IMR-90 (cell line): Measurements from ENCODE around the gene PRKD1. TPM values are rescaled to one million over a fixed set of nuclear protein-coding genes. Genes with fewer than 3 reads are reported as not detected.

ENCODE experiments used
- ATAC-seq: fragments of 200-7000 bp; cut with Tn5 transposase; 2 replicates; pipeline ENCODE4 v1.9.1; 2020; ENCODE audit warnings: low read depth, mild to moderate bottlenecking, moderate library complexity
- BruUV-seq: library from RNA; stranded (reverse); fragments of 400-500 nt; replicated peaks from 2 replicates; lab custom pipeline; 2021; lab: Mats Ljungman, UMichigan
- CTCF ChIA-PET: fragments of 300-600 bp; formaldehyde crosslinking; extraction: SDS; loops from one replicate; lab custom pipeline; 2021; ENCODE audit warnings: antibody characterized with exemption; lab: Yijun Ruan, JAX
- POLR2A ChIA-PET: fragments of 300-600 bp; sonication (Branson Sonifier 250); formaldehyde crosslinking; loops from one replicate; lab custom pipeline; 2022; ENCODE audit warnings: antibody characterized with exemption; ENCODE audit not compliant: unreplicated experiment; lab: Charles Lee
- DNase-seq: peaks from one replicate; pipeline ENCODE4 v3.0.0; 2013
- H2AFZ ChIP-seq: replicated peaks from 2 replicates; pipeline ENCODE3; 2013; ENCODE audit warnings: low read length, mild to moderate bottlenecking; ENCODE audit not compliant: poor library complexity
- H2AK5ac ChIP-seq: 2 replicates; pipeline ENCODE4 v1.6.1; 2013; ENCODE audit warnings: low read depth, low read length, inconsistent platforms
- H2AK9ac ChIP-seq: replicated peaks from 2 replicates; pipeline ENCODE3; 2013; ENCODE audit warnings: mild to moderate bottlenecking, low read depth, low read length, moderate library complexity; ENCODE audit not compliant: poor library complexity
- H2BK120ac ChIP-seq: 2 replicates; pipeline ENCODE4 v1.6.1; 2013; ENCODE audit warnings: low read depth, low read length, inconsistent platforms
- H2BK15ac ChIP-seq: 3 replicates; pipeline ENCODE4 v1.6.1; 2013; ENCODE audit warnings: low read depth, low read length, inconsistent platforms
- H2BK20ac ChIP-seq: 2 replicates; pipeline ENCODE4 v1.6.1; 2013; ENCODE audit warnings: low read depth, mild to moderate bottlenecking, inconsistent platforms, low read length, moderate library complexity
- H2BK5ac ChIP-seq: 2 replicates; pipeline ENCODE4 v1.6.1; 2013; ENCODE audit warnings: mild to moderate bottlenecking, low read depth, low read length, inconsistent platforms; ENCODE audit not compliant: poor library complexity, severe bottlenecking
- H3K14ac ChIP-seq: replicated peaks from 2 replicates; pipeline ENCODE4 v1.6.1; 2013; ENCODE audit warnings: low read depth, low read length, inconsistent platforms
- H3K18ac ChIP-seq: 2 replicates; pipeline ENCODE4 v1.6.1; 2013; ENCODE audit warnings: low read depth, low read length, control low read depth
- H3K23ac ChIP-seq: 2 replicates; pipeline ENCODE4 v1.6.1; 2013; ENCODE audit warnings: low read depth, low read length, inconsistent platforms
- H3K27ac ChIP-seq: 2 replicates; pipeline ENCODE4 v1.5.1; 2013; ENCODE audit warnings: mild to moderate bottlenecking, control low read depth, low read length; ENCODE audit not compliant: insufficient read depth
- H3K27me3 ChIP-seq: 2 replicates; pipeline ENCODE4 v1.6.1; 2013; ENCODE audit warnings: low read length; ENCODE audit not compliant: control insufficient read depth, insufficient read depth
- H3K36me3 ChIP-seq: 2 replicates; pipeline ENCODE4 v1.6.1; 2013; ENCODE audit warnings: low read length, mixed read lengths; ENCODE audit not compliant: control insufficient read depth, insufficient read depth
- H3K4ac ChIP-seq: 2 replicates; pipeline ENCODE4 v1.6.1; 2013; ENCODE audit warnings: low read depth, low read length, inconsistent platforms
- H3K4me1 ChIP-seq: 2 replicates; pipeline ENCODE4 v1.6.1; 2013; ENCODE audit warnings: low read length, mixed read lengths; ENCODE audit not compliant: control insufficient read depth, insufficient read depth
- H3K4me2 ChIP-seq: 2 replicates; pipeline ENCODE4 v1.6.1; 2013; ENCODE audit warnings: low read depth, mild to moderate bottlenecking, control low read depth, low read length, moderate library complexity
- H3K4me3 ChIP-seq: 2 replicates; pipeline ENCODE4 v1.5.1; 2013; ENCODE audit warnings: low read depth, mild to moderate bottlenecking, control low read depth, low read length, moderate library complexity; ENCODE audit not compliant: insufficient read depth
- H3K56ac ChIP-seq: 2 replicates; pipeline ENCODE4 v1.6.1; 2013; ENCODE audit warnings: low read length, inconsistent platforms; ENCODE audit not compliant: insufficient read depth; ENCODE audit errors: extremely low read depth
- H3K79me1 ChIP-seq, 2 experiments: 2 replicates each; pipeline ENCODE4 v1.6.1; 2013; ENCODE audit warnings: low read length in 2 of 2, inconsistent platforms in 1 of 2, low read depth in 1 of 2
- H3K9ac ChIP-seq: 2 replicates; pipeline ENCODE4 v1.6.1; 2013; ENCODE audit warnings: low read depth, low read length, control low read depth
- H3K9me1 ChIP-seq: 2 replicates; pipeline ENCODE4 v1.6.1; 2013; ENCODE audit warnings: low read length, inconsistent platforms; ENCODE audit not compliant: insufficient read depth
- H3K9me3 ChIP-seq: 2 replicates; pipeline ENCODE4 v1.6.1; 2013; ENCODE audit warnings: low read length; ENCODE audit not compliant: control insufficient read depth, insufficient read depth
- H4K20me1 ChIP-seq: 2 replicates; pipeline ENCODE4 v1.6.1; 2013; ENCODE audit warnings: low read length, inconsistent platforms; ENCODE audit not compliant: insufficient read depth
- H4K5ac ChIP-seq: 2 replicates; pipeline ENCODE4 v1.6.1; 2013; ENCODE audit warnings: mild to moderate bottlenecking, low read depth, low read length, control low read depth
- H4K8ac ChIP-seq, 2 experiments: 2 replicates each; pipeline ENCODE4 v1.6.1; 2013; ENCODE audit warnings: low read depth in 2 of 2, low read length in 2 of 2, control low read depth in 1 of 2, inconsistent platforms in 1 of 2
- H4K91ac ChIP-seq: 2 replicates; pipeline ENCODE4 v1.6.1; 2013; ENCODE audit warnings: low read depth, low read length, inconsistent platforms; ENCODE audit not compliant: insufficient read depth
- BHLHE40 ChIP-seq: fragments of 150-350 bp; IDR thresholded peaks from 2 replicates; pipeline ENCODE4 v1.6.1; 2016; ENCODE audit warnings: mild to moderate bottlenecking, low read depth, low read length
- CEBPB ChIP-seq: IDR thresholded peaks from 2 replicates; pipeline ENCODE4 v1.6.1; 2012; ENCODE audit warnings: low read depth, low read length, improper control_type of control experiment
- CHD1 ChIP-seq: IDR thresholded peaks from 2 replicates; pipeline ENCODE4 v1.6.1; 2012; ENCODE audit warnings: low read depth, low read length, improper control_type of control experiment
- FOS ChIP-seq: fragments of 150-350 bp; IDR thresholded peaks from 2 replicates; pipeline ENCODE4 v1.6.1; 2016; ENCODE audit warnings: low read depth, low read length
- MAFK ChIP-seq: IDR thresholded peaks from 2 replicates; pipeline ENCODE4 v1.6.1; 2012; ENCODE audit warnings: low read depth, low read length, improper control_type of control experiment
- MAZ ChIP-seq: IDR thresholded peaks from 2 replicates; pipeline ENCODE4 v1.6.1; 2012; ENCODE audit warnings: low read depth, mild to moderate bottlenecking, low read length, improper control_type of control experiment, moderate library complexity, borderline replicate concordance
- MXI1 ChIP-seq: IDR thresholded peaks from 2 replicates; pipeline ENCODE4 v1.6.1; 2012; ENCODE audit warnings: low read depth, mild to moderate bottlenecking, low read length, moderate library complexity, borderline replicate concordance
- NFE2L2 ChIP-seq: fragments of 150-350 bp; IDR thresholded peaks from 2 replicates; pipeline ENCODE4 v1.6.1; 2016; ENCODE audit warnings: low read depth, mild to moderate bottlenecking, low read length
- POLR2A ChIP-seq: IDR thresholded peaks from 2 replicates; pipeline ENCODE4 v1.6.1; 2012; ENCODE audit warnings: mild to moderate bottlenecking, low read depth, low read length
- RAD21 ChIP-seq: IDR thresholded peaks from 2 replicates; pipeline ENCODE4 v1.6.1; 2012; ENCODE audit warnings: low read length, improper control_type of control experiment
- RCOR1 ChIP-seq: IDR thresholded peaks from 2 replicates; pipeline ENCODE4 v1.6.1; 2012; ENCODE audit warnings: mild to moderate bottlenecking, low read length, improper control_type of control experiment; ENCODE audit not compliant: insufficient replicate concordance
- RFX5 ChIP-seq: IDR thresholded peaks from 2 replicates; pipeline ENCODE4 v1.8.0; 2012; ENCODE audit warnings: low read depth, mild to moderate bottlenecking, low read length, moderate library complexity
- SMC3 ChIP-seq: fragments of 150-350 bp; IDR thresholded peaks from 2 replicates; pipeline ENCODE4 v1.6.1; 2016; ENCODE audit warnings: low read depth, mild to moderate bottlenecking, antibody characterized with exemption, low read length, moderate library complexity
- WGBS, 2 experiments: methylation state at CpG; one replicate each; pipeline versions ENCODE4 v1.1.5 to v1.1.7; 2013; ENCODE audit warnings: missing lambda C conversion rate in 2 of 2; ENCODE audit not compliant: insufficient read length in 1 of 2; ENCODE audit errors: extremely low coverage in 2 of 2; 5-methylcytosine and 5-hydroxymethylcytosine counted together
- dilution Hi-C: fragments of 300-500 bp; cut with HindIII; formaldehyde crosslinking; loops from one replicate; pipeline ENCODE4 v1.14.3; 2018; ENCODE audit warnings: low sequenced_read_pairs; ENCODE audit not compliant: unreplicated experiment
- in situ Hi-C: fragments of 300-500 bp; cut with MboI; formaldehyde crosslinking; loops from 3 replicates; pipeline ENCODE4 v1.14.3; 2019; ENCODE audit warnings: low sequenced_read_pairs, inconsistent platforms, mixed read lengths
- intact Hi-C: fragments of 100-400 bp; cut with micrococcal nuclease; formaldehyde crosslinking; loops from 2 replicates; pipeline ENCODE4 v1.10.0; 2022
- polyA plus RNA-seq, 3 experiments: library from polyadenylated mRNA; depleted of rRNA; stranded (reverse); fragments of >200 nt; gene quantifications; 2 replicates each; pipeline ENCODE4 v1.2.3, GENCODE V29; 2012; ENCODE audit warnings: low replicate concordance in 1 of 3
- total RNA-seq: library from RNA; depleted of rRNA; stranded (reverse); fragments of >200 nt; gene quantifications from 2 replicates; pipeline ENCODE4 v1.2.3, GENCODE V29; 2012
- TF ChIP-seq, protein P1 (sequence below): fragments of 150-350 bp; IDR thresholded peaks from 2 replicates; pipeline ENCODE4 v1.6.1; 2016; ENCODE audit warnings: low read depth, mild to moderate bottlenecking, low read length, moderate library complexity, borderline replicate concordance
- TF ChIP-seq, protein P2 (sequence below): fragments of 150-350 bp; IDR thresholded peaks from 2 replicates; pipeline ENCODE4 v1.6.1; 2017; ENCODE audit warnings: mild to moderate bottlenecking, antibody characterized with exemption, low read length, low read depth
- TF ChIP-seq, protein P3 (sequence below): conservative IDR thresholded peaks from 2 replicates; pipeline ENCODE4 v1.5.1; 2012; ENCODE audit warnings: mild to moderate bottlenecking, low read depth, low read length, improper control_type of control experiment

Gene PRKD1
- total and polyA plus RNA-seq, 2 of the 4 experiments (the other 2 are of a cell fraction), result 12.9 to 14.2 TPM

DNA sequence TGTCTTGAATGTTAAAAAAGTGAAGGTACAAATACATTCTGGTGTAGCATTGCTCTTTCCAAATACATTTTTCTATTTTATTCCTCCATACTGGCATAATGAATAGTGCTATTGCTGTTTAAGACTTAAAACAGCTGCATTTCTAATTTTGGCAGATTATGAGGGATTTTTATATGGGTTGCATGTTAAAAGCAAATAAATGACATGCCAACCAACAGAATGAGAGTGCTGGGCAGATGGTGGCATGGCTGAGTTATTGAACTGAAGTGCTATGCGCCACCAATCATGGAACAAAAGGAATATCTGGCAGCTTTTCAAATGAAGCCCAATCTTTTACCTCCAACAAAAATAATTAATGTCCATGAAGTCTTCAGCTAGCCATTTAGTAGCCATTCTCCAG lies 215.0 kb downstream of the PRKD1 start:
- ATAC-seq, result no peak
- CTCF ChIA-PET, result no interaction called here
- H3K4ac ChIP-seq, result no peak overlapping the region

More for the DNA sequence above, 215.0 kb downstream of the PRKD1 start:
- Histone ChIP-seq H3K4me3 (no peak overlapping the region), H3K27me3 (no peaks in the 10 kb centered on the region), H3K18ac (no peak overlapping the region), H3K4me1 (peaks cover 3% of the 10 kb centered on the region; the same call in 1 of the 2 replicates), H4K20me1 (no peaks in the 10 kb centered on the region), H4K8ac (no peak overlapping the region), H3K4me2 (no peak overlapping the region), H3K79me1 (peaks cover 0 to 4% of the 10 kb centered on the region in 2 experiments; a peak in 2 of 4 replicates), H3K36me3 (no peaks in the 10 kb centered on the region), H2AFZ (no peak overlapping the region), H2AK9ac (no peak overlapping the region), H3K23ac (no peak overlapping the region), H3K9ac (no peak overlapping the region), H3K27ac (no peak overlapping the region), H2BK15ac (no peak overlapping the region), H2AK5ac (no peak overlapping the region), H3K14ac (no peak overlapping the region), H3K9me3 (no peaks in the 10 kb centered on the region), H2BK5ac (no peak overlapping the region), H2BK20ac (no peak overlapping the region), H3K9me1 (no peaks in the 10 kb centered on the region), H2BK120ac (no peak overlapping the region), H4K5ac (no peak overlapping the region), H3K56ac (no peak overlapping the region), H4K91ac (no peak overlapping the region)
- dilution Hi-C loops (no loop called here), in situ Hi-C loops (loop anchor here (25.0 kb wide), 1 partner anchor 500 kb away; no protein-coding TSS in a partner anchor), intact Hi-C loops (loop anchor here (5.0 to 10.0 kb wide), 2 partner anchors 290 to 502 kb away; no protein-coding TSS in a partner anchor)
- no CpG with 5 or more reads among the region's 1 CpG for WGBS, 2 experiments
- POLR2A ChIA-PET, result no interaction called here
- no peak for TF ChIP-seq MAZ
- no peak for TF ChIP-seq POLR2A
- no peak for TF ChIP-seq BHLHE40
- no peak for TF ChIP-seq RFX5
- no peak for TF ChIP-seq CEBPB
- no peak for TF ChIP-seq CHD1
- no peak for TF ChIP-seq RCOR1
- no peak for TF ChIP-seq FOS
- TF ChIP-seq SMC3, result no peak
- no peak for TF ChIP-seq NFE2L2
- TF ChIP-seq MXI1, result no peak
- TF ChIP-seq, protein P1, sequence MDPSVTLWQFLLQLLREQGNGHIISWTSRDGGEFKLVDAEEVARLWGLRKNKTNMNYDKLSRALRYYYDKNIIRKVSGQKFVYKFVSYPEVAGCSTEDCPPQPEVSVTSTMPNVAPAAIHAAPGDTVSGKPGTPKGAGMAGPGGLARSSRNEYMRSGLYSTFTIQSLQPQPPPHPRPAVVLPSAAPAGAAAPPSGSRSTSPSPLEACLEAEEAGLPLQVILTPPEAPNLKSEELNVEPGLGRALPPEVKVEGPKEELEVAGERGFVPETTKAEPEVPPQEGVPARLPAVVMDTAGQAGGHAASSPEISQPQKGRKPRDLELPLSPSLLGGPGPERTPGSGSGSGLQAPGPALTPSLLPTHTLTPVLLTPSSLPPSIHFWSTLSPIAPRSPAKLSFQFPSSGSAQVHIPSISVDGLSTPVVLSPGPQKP, result no peak
- TF ChIP-seq, protein P2, sequence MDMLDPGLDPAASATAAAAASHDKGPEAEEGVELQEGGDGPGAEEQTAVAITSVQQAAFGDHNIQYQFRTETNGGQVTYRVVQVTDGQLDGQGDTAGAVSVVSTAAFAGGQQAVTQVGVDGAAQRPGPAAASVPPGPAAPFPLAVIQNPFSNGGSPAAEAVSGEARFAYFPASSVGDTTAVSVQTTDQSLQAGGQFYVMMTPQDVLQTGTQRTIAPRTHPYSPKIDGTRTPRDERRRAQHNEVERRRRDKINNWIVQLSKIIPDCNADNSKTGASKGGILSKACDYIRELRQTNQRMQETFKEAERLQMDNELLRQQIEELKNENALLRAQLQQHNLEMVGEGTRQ, result no peak
- TF ChIP-seq, protein P3, sequence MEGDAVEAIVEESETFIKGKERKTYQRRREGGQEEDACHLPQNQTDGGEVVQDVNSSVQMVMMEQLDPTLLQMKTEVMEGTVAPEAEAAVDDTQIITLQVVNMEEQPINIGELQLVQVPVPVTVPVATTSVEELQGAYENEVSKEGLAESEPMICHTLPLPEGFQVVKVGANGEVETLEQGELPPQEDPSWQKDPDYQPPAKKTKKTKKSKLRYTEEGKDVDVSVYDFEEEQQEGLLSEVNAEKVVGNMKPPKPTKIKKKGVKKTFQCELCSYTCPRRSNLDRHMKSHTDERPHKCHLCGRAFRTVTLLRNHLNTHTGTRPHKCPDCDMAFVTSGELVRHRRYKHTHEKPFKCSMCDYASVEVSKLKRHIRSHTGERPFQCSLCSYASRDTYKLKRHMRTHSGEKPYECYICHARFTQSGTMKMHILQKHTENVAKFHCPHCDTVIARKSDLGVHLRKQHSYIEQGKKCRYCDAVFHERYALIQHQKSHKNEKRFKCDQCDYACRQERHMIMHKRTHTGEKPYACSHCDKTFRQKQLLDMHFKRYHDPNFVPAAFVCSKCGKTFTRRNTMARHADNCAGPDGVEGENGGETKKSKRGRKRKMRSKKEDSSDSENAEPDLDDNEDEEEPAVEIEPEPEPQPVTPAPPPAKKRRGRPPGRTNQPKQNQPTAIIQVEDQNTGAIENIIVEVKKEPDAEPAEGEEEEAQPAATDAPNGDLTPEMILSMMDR, result no peak
- TF ChIP-seq MAFK, result no peak
- TF ChIP-seq RAD21, result no peak
- no peak for DNase-seq
- BruUV-seq, result no TSS peak
